Measurements from ENCODE around the gene PDE4B. TPM values are rescaled to one million over a fixed set of nuclear protein-coding genes. Genes with fewer than 3 reads are reported as not detected.

PDE4B gene
- polyA plus RNA-seq, 1 donor (not counting 4 experiments of a cell fraction or from before 2014, with no cell fraction given): 0.29 TPM

- H3K4me1 ChIP-seq (ENCODE audit: control insufficient read depth, extremely low read depth, insufficient read depth, low read length): no peaks in the 10 kb centered on the region
- FAIRE-seq (no peak), DNase-seq (ENCODE audit: low read depth, low spot score) (no peak)
- no peaks in the 10 kb centered on the region for H3K9me3 ChIP-seq (ENCODE audit: control insufficient read depth, low read depth, low read length)
- no peak overlapping the region for H3K4me2 ChIP-seq (ENCODE audit: control insufficient read depth, extremely low read depth, insufficient read depth, low read depth, low read length)
- no peaks in the 10 kb centered on the region for H3K79me2 ChIP-seq (ENCODE audit: control insufficient read depth, insufficient read depth, low read length)
- no peak overlapping the region for H3K9ac ChIP-seq (ENCODE audit: control insufficient read depth, extremely low read depth, insufficient read depth, low read length)
- no peak overlapping the region for H3K4me3 ChIP-seq (ENCODE audit: control insufficient read depth in 2 of 3, extremely low read depth in 1 of 3, insufficient read depth in 2 of 3, low read depth in 1 of 3, low read length in 3 of 3)
- no peaks in the 10 kb centered on the region for H4K20me1 ChIP-seq (ENCODE audit: control insufficient read depth, extremely low read depth, insufficient read depth, low read length)
- no peak overlapping the region for H2AFZ ChIP-seq (ENCODE audit: control insufficient read depth, low read length)
- H3K27me3 ChIP-seq (ENCODE audit: control insufficient read depth, extremely low read depth, insufficient read depth, low read length): no peaks in the 10 kb centered on the region
- H3K27ac ChIP-seq (ENCODE audit: control insufficient read depth, insufficient read depth, low read length): no peak overlapping the region
- H3K36me3 ChIP-seq (ENCODE audit: control insufficient read depth in 2 of 2, extremely low read depth in 1 of 2, insufficient read depth in 2 of 2, low read length in 2 of 2): no peaks in the 10 kb centered on the region
- dilution Hi-C loops (cut with MboI; ENCODE audit: extremely low pct_ligation_motif_present, low sequenced_read_pairs): loop anchor here (25.0 kb wide), 1 partner anchor 242 kb away; no protein-coding TSS in a partner anchor
- no peak for TF ChIP-seq CTCF (optimal IDR thresholded peaks at IDR 0.05 in 1 of 3, IDR thresholded peaks at IDR 0.05 in 1 of 3, conservative IDR thresholded peaks at IDR 0.05 in 1 of 3; ENCODE audit: extremely low read depth in 1 of 3, insufficient read depth in 2 of 3, low read length in 3 of 3)
- TF ChIP-seq EZH2 (IDR thresholded peaks at IDR 0.05; ENCODE audit: low read length): no peak
- no peaks in the 10 kb centered on the region for H3K9me1 ChIP-seq (ENCODE audit: control insufficient read depth, extremely low read depth, insufficient read depth, low read length)
Observed at GRCh38 chr1:65995336-65995735, 202.6 kb downstream of the PDE4B start.

- no peaks in the 10 kb centered on the region for H3K9me3 ChIP-seq (ENCODE audit: control insufficient read depth, low read depth, low read length)
- no peak overlapping the region for H3K4me3 ChIP-seq (ENCODE audit: control insufficient read depth in 2 of 3, extremely low read depth in 1 of 3, insufficient read depth in 2 of 3, low read depth in 1 of 3, low read length in 3 of 3)
- no peak overlapping the region for H3K4me2 ChIP-seq (ENCODE audit: control insufficient read depth, extremely low read depth, insufficient read depth, low read depth, low read length)
- TF ChIP-seq EZH2 (IDR thresholded peaks at IDR 0.05; ENCODE audit: low read length) (no peak), CTCF (optimal IDR thresholded peaks at IDR 0.05 in 1 of 3, IDR thresholded peaks at IDR 0.05 in 1 of 3, conservative IDR thresholded peaks at IDR 0.05 in 1 of 3; ENCODE audit: extremely low read depth in 1 of 3, insufficient read depth in 2 of 3, low read length in 3 of 3) (no peak)
- H2AFZ ChIP-seq (ENCODE audit: control insufficient read depth, low read length): no peak overlapping the region
- H3K36me3 ChIP-seq (ENCODE audit: control insufficient read depth in 2 of 2, extremely low read depth in 1 of 2, insufficient read depth in 2 of 2, low read length in 2 of 2): no peaks in the 10 kb centered on the region
- no peaks in the 10 kb centered on the region for H3K79me2 ChIP-seq (ENCODE audit: control insufficient read depth, insufficient read depth, low read length)
- H3K27me3 ChIP-seq (ENCODE audit: control insufficient read depth, extremely low read depth, insufficient read depth, low read length): no peaks in the 10 kb centered on the region
- H4K20me1 ChIP-seq (ENCODE audit: control insufficient read depth, extremely low read depth, insufficient read depth, low read length): no peaks in the 10 kb centered on the region
- DNase-seq (ENCODE audit: low read depth, low spot score) (no peak), FAIRE-seq (no peak)
- dilution Hi-C loops (cut with MboI; ENCODE audit: extremely low pct_ligation_motif_present, low sequenced_read_pairs): loop anchor here (25.0 kb wide), 1 partner anchor 241 kb away; no protein-coding TSS in a partner anchor
- no peak overlapping the region for H3K27ac ChIP-seq (ENCODE audit: control insufficient read depth, insufficient read depth, low read length)
- no peak overlapping the region for H3K9ac ChIP-seq (ENCODE audit: control insufficient read depth, extremely low read depth, insufficient read depth, low read length)
- H3K9me1 ChIP-seq (ENCODE audit: control insufficient read depth, extremely low read depth, insufficient read depth, low read length): no peaks in the 10 kb centered on the region
- H3K4me1 ChIP-seq (ENCODE audit: control insufficient read depth, extremely low read depth, insufficient read depth, low read length): no peaks in the 10 kb centered on the region
Observed at GRCh38 chr1:65995928-65996327, 203.2 kb downstream of the PDE4B start.

Measured in keratinocyte (primary cell).